ENCODE data around the gene IGFBPL1. TPM values are rescaled to one million over a fixed set of nuclear protein-coding genes. Genes with fewer than 3 reads are reported as not detected.

IGFBPL1 gene
- total RNA-seq, 3 donors from 2014 or later, result 0.38 to 0.63 TPM; not detected in 1

DNA sequence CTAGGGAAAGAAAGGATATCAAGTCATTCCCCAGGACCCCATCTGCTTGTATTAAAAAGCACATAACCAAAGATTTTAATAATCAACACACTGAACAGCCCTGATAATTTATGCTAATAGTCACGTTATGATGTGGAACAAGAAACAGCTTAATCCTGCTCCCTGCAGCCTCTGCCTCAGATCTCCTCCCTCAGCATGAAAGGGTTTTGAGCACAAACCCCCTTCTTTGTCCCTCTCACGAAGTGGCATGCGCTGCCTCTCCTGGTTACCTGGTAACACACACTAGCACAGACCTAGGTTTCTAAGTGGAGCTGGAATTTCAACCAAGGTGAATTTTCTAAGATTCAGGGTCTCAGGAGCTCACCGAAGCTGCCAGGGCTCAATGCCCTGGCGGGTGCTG, 5.1 kb downstream of the IGFBPL1 start:
- TF ChIP-seq, protein P1, sequence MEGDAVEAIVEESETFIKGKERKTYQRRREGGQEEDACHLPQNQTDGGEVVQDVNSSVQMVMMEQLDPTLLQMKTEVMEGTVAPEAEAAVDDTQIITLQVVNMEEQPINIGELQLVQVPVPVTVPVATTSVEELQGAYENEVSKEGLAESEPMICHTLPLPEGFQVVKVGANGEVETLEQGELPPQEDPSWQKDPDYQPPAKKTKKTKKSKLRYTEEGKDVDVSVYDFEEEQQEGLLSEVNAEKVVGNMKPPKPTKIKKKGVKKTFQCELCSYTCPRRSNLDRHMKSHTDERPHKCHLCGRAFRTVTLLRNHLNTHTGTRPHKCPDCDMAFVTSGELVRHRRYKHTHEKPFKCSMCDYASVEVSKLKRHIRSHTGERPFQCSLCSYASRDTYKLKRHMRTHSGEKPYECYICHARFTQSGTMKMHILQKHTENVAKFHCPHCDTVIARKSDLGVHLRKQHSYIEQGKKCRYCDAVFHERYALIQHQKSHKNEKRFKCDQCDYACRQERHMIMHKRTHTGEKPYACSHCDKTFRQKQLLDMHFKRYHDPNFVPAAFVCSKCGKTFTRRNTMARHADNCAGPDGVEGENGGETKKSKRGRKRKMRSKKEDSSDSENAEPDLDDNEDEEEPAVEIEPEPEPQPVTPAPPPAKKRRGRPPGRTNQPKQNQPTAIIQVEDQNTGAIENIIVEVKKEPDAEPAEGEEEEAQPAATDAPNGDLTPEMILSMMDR (IDR thresholded peaks at IDR 0.05), result no peak
- H3K36me3 ChIP-seq (ENCODE audit: low read depth), result no peaks in the 10 kb centered on the region
- no peak for DNase-seq
- no peak overlapping the region for H3K4me3 ChIP-seq
- H3K4me1 ChIP-seq (ENCODE audit: low read depth), result no peaks in the 10 kb centered on the region
- ATAC-seq, result no peak
- no peaks in the 10 kb centered on the region for H3K9me3 ChIP-seq
- intact Hi-C loops (cut with DNase I, micrococcal nuclease), result no loop called here

- no peak overlapping the region for H3K4me3 ChIP-seq
- H3K4me1 ChIP-seq (ENCODE audit: low read depth), result no peaks in the 10 kb centered on the region
- H3K9me3 ChIP-seq, result no peaks in the 10 kb centered on the region
- TF ChIP-seq, protein P1 (IDR thresholded peaks at IDR 0.05), result no peak
- no peak for ATAC-seq
- intact Hi-C loops (cut with DNase I, micrococcal nuclease), result no loop called here
- DNase-seq, result no peak
- H3K36me3 ChIP-seq (ENCODE audit: low read depth), result no peaks in the 10 kb centered on the region
Measured at GRCh38 chr9:38418366-38418765, 5.9 kb downstream of the IGFBPL1 start.

GRCh38 chr9:38417003-38417945, 7.0 kb downstream of the IGFBPL1 start:
- Histone ChIP-seq H3K9me3 (no peaks in the 10 kb centered on the region), H3K4me3 (no peak overlapping the region), H3K36me3 (ENCODE audit: low read depth) (no peaks in the 10 kb centered on the region), H3K4me1 (ENCODE audit: low read depth) (no peaks in the 10 kb centered on the region)
- intact Hi-C loops (cut with DNase I, micrococcal nuclease), result no loop called here
- TF ChIP-seq, protein P1 (IDR thresholded peaks at IDR 0.05), result peak; percentile 26
- ATAC-seq (peak; percentile 65), DNase-seq (peak in 2 of 3 donors; percentile 43 to 52)

DNA sequence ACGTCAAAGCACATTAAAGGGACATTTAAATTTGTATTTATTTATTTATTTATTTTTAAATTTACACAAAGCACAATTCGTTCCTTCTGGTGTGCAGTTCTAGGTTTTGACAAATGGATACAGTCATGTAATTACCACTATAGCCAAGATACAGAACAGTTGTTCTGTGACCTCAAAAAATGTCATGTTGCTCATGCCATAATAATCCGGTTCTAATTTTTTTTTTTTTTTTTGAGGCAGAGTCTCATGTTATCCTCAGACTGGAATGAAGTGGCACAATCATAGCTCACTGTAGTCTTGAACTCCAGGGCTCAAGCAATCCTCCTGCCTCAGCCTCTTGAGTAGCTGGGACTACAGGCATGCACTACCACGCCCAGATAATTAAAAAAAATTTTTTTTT, 7.8 kb downstream of the IGFBPL1 start:
- ATAC-seq (no peak), DNase-seq (no peak)
- H3K36me3 ChIP-seq (ENCODE audit: low read depth), result no peaks in the 10 kb centered on the region
- intact Hi-C loops (cut with DNase I, micrococcal nuclease), result no loop called here
- no peak overlapping the region for H3K4me3 ChIP-seq
- no peaks in the 10 kb centered on the region for H3K4me1 ChIP-seq (ENCODE audit: low read depth)
- TF ChIP-seq, protein P1 (IDR thresholded peaks at IDR 0.05), result no peak
- no peaks in the 10 kb centered on the region for H3K9me3 ChIP-seq

- no peaks in the 10 kb centered on the region for H3K4me1 ChIP-seq (ENCODE audit: low read depth)
- H3K36me3 ChIP-seq (ENCODE audit: low read depth), result no peaks in the 10 kb centered on the region
- ATAC-seq (no peak), DNase-seq (no peak)
- intact Hi-C loops (cut with DNase I, micrococcal nuclease), result no loop called here
- no peak overlapping the region for H3K4me3 ChIP-seq
- no peaks in the 10 kb centered on the region for H3K9me3 ChIP-seq
- TF ChIP-seq, protein P1 (IDR thresholded peaks at IDR 0.05), result no peak
Measured at GRCh38 chr9:38415856-38416255, 8.4 kb downstream of the IGFBPL1 start.
